Suppressor macrophage (primary cell): ENCODE measurements around the gene UGT1A6.
"Not testable (repeated sequence)": the region's sequence is repeated elsewhere in the genome, so short reads cannot be mapped to it uniquely, and the experiment has no call there.

ENCODE experiments used
- DNase-seq, 4 experiments: peaks; one replicate each; pipeline ENCODE4 v3.0.0-alpha.2; 2020 to 2022
- total RNA-seq, 17 experiments: gene quantifications; one replicate each; lab custom pipeline; 2026; ENCODE audit warnings: mixed read lengths in 6 of 17, inconsistent platforms in 3 of 17; lab: John Stamatoyannopoulos, UW

Gene UGT1A6
- 0 to 1.5 (median 0) reads per million in 17 experiments for total RNA-seq

GRCh38 chr2:233692648-233693047 is at the start of gene UGT1A6:
Gene UGT1A6 (plus strand): TSS chr2:233692890. CDS start chr2:233693005, 115 bp downstream.
- DNase-seq, result no peak

- DNase-seq, result peak in 1 of 4 experiments; percentile 13
Measured at GRCh38 chr2:233643128-233643527, 49.6 kb upstream of the UGT1A6 start.

GRCh38 chr2:233646033-233646432 is 46.7 kb upstream of the UGT1A6 start:
- DNase-seq, result not testable (repeated sequence)

- no peak for DNase-seq
Measured at GRCh38 chr2:233650981-233651380, 41.7 kb upstream of the UGT1A6 start.

GRCh38 chr2:233651430-233651829 is 41.3 kb upstream of the UGT1A6 start:
- DNase-seq, result no peak

- DNase-seq, result no peak
Measured at GRCh38 chr2:233654501-233654900, 38.2 kb upstream of the UGT1A6 start.

GRCh38 chr2:233655043-233655442 is 37.6 kb upstream of the UGT1A6 start:
- no peak for DNase-seq

GRCh38 chr2:233655943-233656342 is 36.7 kb upstream of the UGT1A6 start:
- not testable (repeated sequence) for DNase-seq

GRCh38 chr2:233656443-233656842 is 36.2 kb upstream of the UGT1A6 start:
- no peak for DNase-seq

GRCh38 chr2:233658610-233659009 is 34.1 kb upstream of the UGT1A6 start:
- DNase-seq, result no peak

GRCh38 chr2:233663911-233664310 is 28.8 kb upstream of the UGT1A6 start:
- DNase-seq, result no peak

- no peak for DNase-seq
Measured at GRCh38 chr2:233668605-233669260, 24.0 kb upstream of the UGT1A6 start.

- DNase-seq, result no peak
Measured at GRCh38 chr2:233671290-233672161, 21.2 kb upstream of the UGT1A6 start, which contains the start of gene UGT1A9. Gene UGT1A9 (plus strand): TSS chr2:233671898. CDS start chr2:233671935, 37 bp downstream.

- DNase-seq, result peak in 1 of 4 experiments; percentile 2
Measured at GRCh38 chr2:233672886-233673285, 19.8 kb upstream of the UGT1A6 start.

- DNase-seq, result no peak
Measured at GRCh38 chr2:233673896-233674295, 18.8 kb upstream of the UGT1A6 start.

GRCh38 chr2:233674314-233674713 is 18.4 kb upstream of the UGT1A6 start:
- DNase-seq, result no peak

GRCh38 chr2:233674995-233675394 is 17.7 kb upstream of the UGT1A6 start:
- no peak for DNase-seq

- no peak for DNase-seq
Measured at GRCh38 chr2:233676046-233676445, 16.6 kb upstream of the UGT1A6 start.

- DNase-seq, result no peak
Measured at GRCh38 chr2:233679196-233679595, 13.5 kb upstream of the UGT1A6 start.

GRCh38 chr2:233680361-233681045 is 12.2 kb upstream of the UGT1A6 start:
- DNase-seq, result peak; percentile 41 to 65 (median 56)

- no peak for DNase-seq
Measured at GRCh38 chr2:233681521-233682099, 11.1 kb upstream of the UGT1A6 start, which contains the start of gene UGT1A7. Gene UGT1A7 (plus strand): TSS chr2:233681901. CDS start chr2:233681938, 37 bp downstream.

GRCh38 chr2:233684640-233685039 is 8.1 kb upstream of the UGT1A6 start:
- DNase-seq, result no peak
